NCI-H1105 (cell line): ENCODE results near the gene PCDHB15.

Experiments used
- DNase-seq: peaks from one replicate; lab custom pipeline; 2025; lab: John Stamatoyannopoulos, UW

Gene PCDHB15

DNA sequence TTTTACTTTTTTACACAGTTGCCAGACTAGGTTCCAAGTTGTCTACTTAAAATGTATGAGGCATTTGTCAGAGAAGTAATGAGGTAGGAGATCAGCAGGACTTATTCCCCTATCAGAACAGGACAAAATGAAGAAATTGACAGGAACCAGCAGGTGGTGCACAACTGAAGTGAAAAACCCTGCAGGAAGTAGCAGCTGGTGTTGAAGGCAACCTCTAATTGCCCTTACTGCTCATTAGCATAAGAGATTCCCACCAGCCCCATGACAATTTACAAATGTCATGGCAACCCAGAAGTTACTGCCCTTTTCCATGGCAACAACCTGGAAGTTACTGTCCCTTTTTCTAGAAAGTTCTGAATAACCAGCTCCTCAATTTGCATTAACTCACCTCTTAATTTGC is 5.4 kb downstream of the PCDHB15 start:
- no peak for DNase-seq

DNA sequence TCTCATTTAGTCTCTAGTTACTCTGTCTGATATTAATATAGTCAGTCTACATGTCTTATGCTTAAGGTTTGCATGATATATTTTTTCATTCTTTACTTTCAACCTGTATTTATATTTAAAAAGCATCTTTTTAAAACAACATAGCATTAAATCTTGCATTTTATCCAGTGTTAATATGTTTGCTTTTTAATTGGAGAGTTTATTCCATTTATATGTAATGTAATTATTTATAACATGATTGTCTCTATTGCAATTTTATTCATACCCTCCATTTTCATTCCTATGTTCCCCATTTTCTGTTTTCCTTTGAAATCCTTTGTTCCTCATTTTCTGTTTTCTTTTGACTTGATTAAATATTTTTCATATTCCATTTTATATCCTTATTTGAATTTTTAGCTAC is 13.3 kb downstream of the PCDHB15 start:
- no peak for DNase-seq

DNA sequence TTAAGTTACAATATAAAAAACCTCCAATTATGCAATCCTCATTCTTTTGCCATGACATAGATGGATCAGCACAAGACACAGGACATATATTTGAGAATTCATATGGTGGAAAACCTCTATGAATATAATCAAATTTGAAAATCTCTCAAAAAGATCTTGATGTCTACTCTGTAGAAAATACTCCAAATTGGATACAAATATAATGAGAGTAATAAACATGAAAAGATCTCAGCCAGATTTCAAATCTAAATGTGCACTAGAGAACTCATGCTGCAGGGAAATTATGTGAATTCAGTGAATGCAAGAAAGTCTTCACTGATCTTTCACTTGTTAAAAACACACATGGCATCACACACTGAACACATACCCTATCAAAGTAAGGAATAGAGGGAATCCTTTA is 13.8 kb downstream of the PCDHB15 start:
- DNase-seq, result no peak

DNA sequence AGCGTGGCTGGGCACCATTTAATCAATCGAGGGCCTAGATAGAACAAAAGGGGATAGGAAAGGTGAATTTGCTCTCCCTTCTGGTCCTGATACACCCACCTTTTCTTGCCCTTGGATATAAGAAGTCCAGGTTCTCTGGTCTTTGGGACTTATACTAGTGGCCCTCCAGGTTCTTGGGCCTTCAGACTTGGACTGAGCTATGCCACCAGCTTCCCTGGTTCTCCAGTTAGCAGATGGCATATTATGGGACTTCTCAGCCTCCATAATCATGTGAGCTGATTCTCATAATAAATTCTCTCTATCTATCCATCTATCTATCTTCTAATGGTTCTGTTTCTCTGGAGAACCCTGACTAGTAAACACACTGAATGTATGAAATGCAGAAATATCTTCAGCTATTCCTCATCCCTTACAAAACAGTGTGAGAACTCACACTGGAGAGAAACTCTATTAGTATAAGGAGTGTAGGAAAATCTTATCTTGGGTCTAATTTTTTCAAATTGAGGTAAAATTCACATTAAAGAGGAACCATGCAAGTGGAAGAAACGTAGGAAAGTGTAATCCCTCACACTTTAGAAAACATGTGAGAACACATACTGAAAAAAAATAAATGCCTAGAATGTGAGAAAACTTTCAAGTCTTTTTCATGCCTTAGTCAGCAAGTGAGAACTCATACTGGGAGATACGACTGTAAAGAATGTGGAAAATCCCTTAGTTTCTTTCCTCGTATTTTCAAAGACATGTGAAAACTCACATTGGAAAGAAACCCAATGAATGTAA is 15.5 kb downstream of the PCDHB15 start:
- DNase-seq, result no peak

DNA sequence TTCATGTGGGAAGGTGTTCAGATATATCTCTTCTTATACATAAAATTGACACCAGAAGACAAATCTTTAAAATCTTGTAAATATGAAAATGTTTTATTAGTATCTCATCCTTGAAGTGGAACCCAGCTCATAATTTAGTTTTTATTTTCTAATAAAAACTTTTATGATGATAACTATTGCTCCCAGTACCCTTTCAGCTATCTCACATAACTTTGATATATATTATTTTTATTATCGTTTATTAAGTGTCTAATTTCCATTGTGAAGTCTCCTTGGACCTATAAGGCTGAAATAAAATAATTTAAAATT is 16.0 kb downstream of the PCDHB15 start:
- DNase-seq, result no peak

DNA sequence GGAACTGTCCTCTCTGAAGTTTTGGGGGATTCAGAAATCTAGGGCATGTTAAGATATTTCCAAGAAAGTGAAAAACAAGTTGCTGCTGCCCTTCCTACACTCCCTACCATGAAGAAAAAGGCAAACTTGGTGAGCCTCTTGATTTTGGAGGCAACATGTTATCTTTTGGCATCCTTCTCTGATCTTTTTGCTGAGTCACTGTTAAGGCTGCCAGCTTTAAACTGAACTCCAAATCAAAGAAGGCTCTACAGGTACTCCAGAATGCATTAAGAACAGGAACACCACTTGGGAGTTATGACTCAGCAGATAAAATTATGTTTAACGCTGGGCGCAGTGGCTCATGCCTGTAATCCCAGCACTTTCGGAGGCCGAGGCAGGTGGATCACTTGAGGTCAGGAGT is 24.0 kb downstream of the PCDHB15 start:
- no peak for DNase-seq

DNA sequence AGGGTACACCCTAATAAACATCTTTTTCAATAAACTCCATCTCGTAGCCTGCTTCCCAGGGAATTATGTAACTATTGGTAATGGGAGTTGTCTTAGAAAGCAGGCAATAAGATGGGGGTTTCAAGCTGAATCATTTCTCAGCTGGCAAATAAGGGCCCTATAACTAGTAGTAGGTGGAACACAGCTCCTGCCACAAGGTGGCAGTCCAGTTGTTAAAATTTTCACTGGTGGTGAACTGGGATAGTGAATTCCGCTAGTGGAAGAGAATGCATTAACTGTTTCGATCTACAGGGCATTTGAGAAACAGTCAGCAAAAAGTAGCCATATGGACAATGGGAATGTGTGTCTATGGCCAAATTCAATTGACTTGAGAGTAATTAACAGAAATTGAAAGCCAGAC is 27.7 kb downstream of the PCDHB15 start:
- no peak for DNase-seq

DNA sequence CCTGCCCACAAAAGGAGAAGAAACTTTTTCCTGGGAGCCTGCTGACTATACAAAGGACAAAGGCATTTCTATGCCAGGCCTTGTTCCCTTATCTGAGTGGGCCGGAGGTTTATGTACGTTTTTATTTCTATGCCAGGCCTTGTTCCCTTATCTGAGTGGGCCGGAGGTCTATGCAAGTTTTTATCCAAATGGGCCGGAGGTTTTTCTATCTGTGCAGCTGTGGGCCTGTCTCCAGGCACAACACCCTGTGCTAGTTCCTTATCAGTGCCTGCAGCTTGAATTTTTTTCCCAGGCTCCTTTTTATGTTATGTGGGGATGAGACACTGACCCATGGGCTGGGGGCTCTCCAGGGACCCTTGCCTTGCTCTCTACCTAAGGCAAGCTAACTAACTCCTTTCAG is 53.2 kb downstream of the PCDHB15 start:
- no peak for DNase-seq
